Skin of body (tissue), 2 donors: ENCODE results near the gene TMEM88. TPM values are rescaled to one million over a fixed set of nuclear protein-coding genes. Genes with fewer than 3 reads are reported as not detected.

ENCODE experiments used
- DNase-seq: peaks from one replicate; lab custom pipeline; 2025; lab: John Stamatoyannopoulos, UW
- total RNA-seq: library from RNA; depleted of rRNA; stranded (reverse); fragments of >200 nt; gene quantifications from one replicate; pipeline ENCODE4 v1.2.3, GENCODE V29; 2014

TMEM88 gene
- total RNA-seq, 1 donor from 2014 or later, result 3.6 TPM

GRCh38 chr17:7884581-7885366 lies 29.9 kb downstream of the TMEM88 start:
- DNase-seq, result no peak

- DNase-seq, result no peak
These were observed 30.7 kb downstream of the TMEM88 start for GRCh38 chr17:7885367-7886226.

- peak; percentile 66 for DNase-seq
These were observed 31.6 kb downstream of the TMEM88 start for GRCh38 chr17:7886227-7887037.

GRCh38 chr17:7887038-7887481 lies 32.2 kb downstream of the TMEM88 start:
- no peak for DNase-seq

- DNase-seq, result peak; percentile 99
These were observed 32.8 kb downstream of the TMEM88 start for GRCh38 chr17:7887482-7888183.

GRCh38 chr17:7888184-7888920 lies 33.5 kb downstream of the TMEM88 start, which contains the start of gene CHD3:
CHD3 (plus strand) TSS chr17:7888789; CDS start chr17:7889001, 212 bp downstream.
- peak; percentile 80 for DNase-seq

- DNase-seq, result peak; percentile 72
These were observed 34.5 kb downstream of the TMEM88 start for GRCh38 chr17:7889166-7889955.

GRCh38 chr17:7893187-7893880 lies 38.5 kb downstream of the TMEM88 start:
- DNase-seq, result no peak

GRCh38 chr17:7894226-7894625 lies 39.4 kb downstream of the TMEM88 start:
- DNase-seq, result no peak

GRCh38 chr17:7894866-7895265 lies 40.0 kb downstream of the TMEM88 start:
- no peak for DNase-seq

GRCh38 chr17:7897090-7897489 lies 42.2 kb downstream of the TMEM88 start:
- DNase-seq, result no peak

- DNase-seq, result peak; percentile 27
These were observed 42.9 kb downstream of the TMEM88 start for GRCh38 chr17:7897773-7898172.

- DNase-seq, result no peak
These were observed 48.6 kb downstream of the TMEM88 start for GRCh38 chr17:7903154-7904103.
